CD14-positive monocyte (primary cell): ENCODE results near the gene AURKA. TPM values are rescaled to one million over a fixed set of nuclear protein-coding genes. Genes with fewer than 3 reads are reported as not detected.

Source experiments
- DNase-seq, 3 donors: peaks; one replicate each; pipeline ENCODE4 v3.0.0-alpha.2; 2011 to 2022
- H2AFZ ChIP-seq: 2 replicates; pipeline ENCODE4 v1.6.0; 2012; ENCODE audit warnings: mild to moderate bottlenecking, low read depth, low read length, inconsistent platforms; ENCODE audit not compliant: insufficient read depth, poor library complexity, severe bottlenecking
- H3K27ac ChIP-seq, 2 donors: 1 replicate in 1 of 2; 2 replicates in 1 of 2; pipeline ENCODE4 v1.5.1; 2012 to 2013; ENCODE audit warnings: low read length in 2 of 2, control low read depth in 1 of 2, inconsistent platforms in 1 of 2, low read depth in 1 of 2, mild to moderate bottlenecking in 1 of 2
- H3K27me3 ChIP-seq, 2 donors: one replicate each; pipeline versions ENCODE4 v1.6.0 to v1.6.1; 2011 to 2013; ENCODE audit warnings: low read length in 2 of 2; ENCODE audit not compliant: control insufficient read depth in 2 of 2, insufficient read depth in 2 of 2
- H3K36me3 ChIP-seq, 2 donors: replicated peaks in 1 of 2; 1 replicate in 1 of 2; 2 replicates in 1 of 2; pipeline versions ENCODE4 v1.5.1 to v1.6.1; 2012 to 2013; ENCODE audit warnings: low read length in 2 of 2, control low read depth in 1 of 2, inconsistent platforms in 1 of 2, mild to moderate bottlenecking in 1 of 2; ENCODE audit not compliant: insufficient read depth in 2 of 2, control insufficient read depth in 1 of 2
- H3K4me1 ChIP-seq, 2 donors: 1 replicate in 1 of 2; 2 replicates in 1 of 2; pipeline versions ENCODE4 v1.5.1 to v1.6.1; 2012 to 2013; ENCODE audit warnings: low read length in 2 of 2, control low read depth in 1 of 2, inconsistent platforms in 1 of 2, mild to moderate bottlenecking in 1 of 2, moderate library complexity in 1 of 2; ENCODE audit not compliant: insufficient read depth in 2 of 2, control insufficient read depth in 1 of 2
- H3K4me2 ChIP-seq: replicated peaks from 2 replicates; pipeline ENCODE3; 2012; ENCODE audit warnings: low read length, moderate library complexity, mild to moderate bottlenecking; ENCODE audit not compliant: poor library complexity, severe bottlenecking; ENCODE audit errors: extremely low read depth
- H3K4me3 ChIP-seq, 3 experiments: fragments of 200-600 bp in 1 of 3; sonication (generic) in 1 of 3; replicated peaks in 1 of 3; 1 replicate in 2 of 3; 2 replicates in 1 of 3; pipeline ENCODE4 v1.5.1; 2011 to 2013; ENCODE audit warnings: low read length in 3 of 3, mild to moderate bottlenecking in 3 of 3, control low read depth in 2 of 3, low read depth in 2 of 3, inconsistent platforms in 1 of 3, moderate library complexity in 1 of 3
- H3K79me2 ChIP-seq: 2 replicates; pipeline ENCODE4 v1.6.0; 2012; ENCODE audit warnings: mild to moderate bottlenecking, control low read depth, inconsistent platforms, low read length, moderate library complexity; ENCODE audit not compliant: insufficient read depth
- H3K9ac ChIP-seq: 2 replicates; pipeline ENCODE4 v1.6.0; 2017; ENCODE audit warnings: low read length, mild to moderate bottlenecking; ENCODE audit not compliant: insufficient read depth, poor library complexity, severe bottlenecking
- H3K9me3 ChIP-seq, 2 donors: replicated peaks in 1 of 2; 1 replicate in 1 of 2; 2 replicates in 1 of 2; pipeline versions ENCODE4 v1.5.1 to v1.6.1; 2012 to 2013; ENCODE audit warnings: low read length in 2 of 2, control low read depth in 1 of 2; ENCODE audit not compliant: control insufficient read depth in 1 of 2, insufficient read depth in 1 of 2
- H4K20me1 ChIP-seq: 2 replicates; pipeline ENCODE4 v1.6.0; 2012; ENCODE audit warnings: mild to moderate bottlenecking, low read length, control low read depth, moderate library complexity; ENCODE audit not compliant: insufficient read depth
- H3K27ac Mint-ChIP-seq, 7 donors: one replicate each; pipeline ENCODE4 v1.8.0; 2020; ENCODE audit warnings: mild to moderate bottlenecking in 7 of 7, mixed read lengths in 7 of 7, moderate library complexity in 6 of 7, inconsistent platforms in 2 of 7
- H3K27me3 Mint-ChIP-seq, 3 donors: one replicate each; pipeline ENCODE4 v1.8.0; 2021 to 2022; ENCODE audit warnings: low read depth in 3 of 3, mild to moderate bottlenecking in 3 of 3, mixed read lengths in 3 of 3, moderate library complexity in 3 of 3, inconsistent platforms in 1 of 3
- H3K36me3 Mint-ChIP-seq, 2 donors: one replicate each; pipeline ENCODE4 v1.8.0; 2020; ENCODE audit warnings: mixed read lengths in 2 of 2, inconsistent platforms in 1 of 2, mild to moderate bottlenecking in 1 of 2
- H3K4me1 Mint-ChIP-seq: one replicate; pipeline ENCODE4 v1.8.0; 2020; ENCODE audit warnings: mild to moderate bottlenecking, mixed read lengths
- H3K4me3 Mint-ChIP-seq, 2 donors: one replicate each; pipeline ENCODE4 v1.8.0; 2020; ENCODE audit warnings: mild to moderate bottlenecking in 2 of 2, mixed read lengths in 2 of 2, moderate library complexity in 1 of 2
- H3K9me3 Mint-ChIP-seq, 7 donors: one replicate each; pipeline ENCODE4 v1.8.0; 2020 to 2022; ENCODE audit warnings: mixed read lengths in 7 of 7, mild to moderate bottlenecking in 6 of 7, moderate library complexity in 6 of 7, inconsistent platforms in 2 of 7
- CTCF ChIP-seq: fragments of 200-600 bp; IDR thresholded peaks from one replicate; pipeline ENCODE4 v1.8.0; 2022; ENCODE audit warnings: antibody characterized with exemption, mild to moderate bottlenecking
- WGBS: methylation state at CpG from one replicate; pipeline ENCODE4 v1.1.5; 2013; ENCODE audit warnings: missing lambda C conversion rate; ENCODE audit not compliant: insufficient coverage; 5-methylcytosine and 5-hydroxymethylcytosine counted together
- intact Hi-C, 2 donors: fragments of 100-400 bp; cut with micrococcal nuclease; formaldehyde crosslinking; loops; one replicate each; pipeline versions ENCODE4 v1.15.0 to v1.15.1; 2023
- polyA plus RNA-seq, 3 donors: library from polyadenylated mRNA; depleted of rRNA in 1 of 3; unstranded in 2 of 3; stranded (reverse) in 1 of 3; fragments of 300-500 nt in 2 of 3; fragments of >200 nt in 1 of 3; fragmentation: Illumina TruSeq in 2 of 3; gene quantifications; 1 replicate in 2 of 3; 2 replicates in 1 of 3; pipeline ENCODE4 v1.2.3, GENCODE V29; 2012 to 2021

Gene AURKA
- polyA plus RNA-seq, 3 donors, result 1.4 to 1.7 (median 1.5) TPM

- 0% methylated on average over 5 of the region's 18 CpGs for WGBS
- Histone ChIP-seq H3K27me3 (no peaks in the 10 kb centered on the region), H3K79me2 (peaks cover 70% of the 10 kb centered on the region), H2AFZ (peak overlapping the region; percentile 84), H3K9ac (peak overlapping the region; percentile 70), H3K4me1 (peaks cover 19 to 28% of the 10 kb centered on the region in 2 donors), H3K36me3 (peaks cover 29 to 57% of the 10 kb centered on the region in 2 donors), H3K9me3 (no peaks in the 10 kb centered on the region), H3K27ac (peak overlapping the region; percentile 85 to 94), H4K20me1 (no peaks in the 10 kb centered on the region), H3K4me2 (peak overlapping the region; percentile 81), H3K4me3 (peak overlapping the region; percentile 84 to 96 (median 86))
- Mint-ChIP-seq H3K27ac (peak overlapping the region in 3 of 7 donors; percentile 22 to 88 (median 38)), H3K27me3 (no peaks in the 10 kb centered on the region), H3K4me3 (no peak overlapping the region), H3K4me1 (peaks cover 26% of the 10 kb centered on the region), H3K9me3 (no peaks in the 10 kb centered on the region), H3K36me3 (peaks cover 46 to 48% of the 10 kb centered on the region in 2 donors)
- DNase-seq, result no peak
- intact Hi-C loops, result loop anchor here (5.0 kb wide), 2 partner anchors 34 to 74 kb away; partner anchors contain the start of gene RTF2 (in 2 of the 2)
- no peak for TF ChIP-seq CTCF
Observed at GRCh38 chr20:56392881-56393482, 967 bp upstream of the AURKA start.

GRCh38 chr20:56391596-56392131 is 351 bp downstream of the AURKA start:
- H3K9me3 Mint-ChIP-seq, result no peaks in the 10 kb centered on the region
- H3K4me2 ChIP-seq, result peak overlapping the region; percentile 81
- H3K36me3 ChIP-seq, result peaks cover 22 to 57% of the 10 kb centered on the region in 2 donors
- 1% methylated on average over 20 of the region's 29 CpGs for WGBS
- intact Hi-C loops, result loop anchor here (5.0 kb wide), 2 partner anchors 36 to 76 kb away; partner anchors contain the start of gene RTF2 (in 2 of the 2)
- no peak for TF ChIP-seq CTCF
- H3K4me1 ChIP-seq, result peaks cover 19 to 28% of the 10 kb centered on the region in 2 donors
- peaks cover 82% of the 10 kb centered on the region for H3K79me2 ChIP-seq
- no peaks in the 10 kb centered on the region for H3K27me3 ChIP-seq
- peak overlapping the region in 2 of 7 donors; percentile 75 to 90 for H3K27ac Mint-ChIP-seq
- H3K4me1 Mint-ChIP-seq, result peaks cover 26% of the 10 kb centered on the region
- no peaks in the 10 kb centered on the region for H3K27me3 Mint-ChIP-seq
- H3K36me3 Mint-ChIP-seq, result peaks cover 39 to 42% of the 10 kb centered on the region in 2 donors
- H3K9ac ChIP-seq, result peak overlapping the region; percentile 70
- DNase-seq, result no peak
- H4K20me1 ChIP-seq, result no peaks in the 10 kb centered on the region
- H3K4me3 ChIP-seq, result peak overlapping the region; percentile 86 to 96 (median 86)
- no peaks in the 10 kb centered on the region for H3K9me3 ChIP-seq
- H3K4me3 Mint-ChIP-seq, result no peak overlapping the region
- H3K27ac ChIP-seq, result peak overlapping the region; percentile 85 to 94
- H2AFZ ChIP-seq, result peak overlapping the region; percentile 91
